ENCODE measurements around the gene ELF5.

Gene ELF5

GRCh38 chr11:34488855-34489557 lies 24.6 kb downstream of the ELF5 start:
- TF ChIP-seq, protein P1, sequence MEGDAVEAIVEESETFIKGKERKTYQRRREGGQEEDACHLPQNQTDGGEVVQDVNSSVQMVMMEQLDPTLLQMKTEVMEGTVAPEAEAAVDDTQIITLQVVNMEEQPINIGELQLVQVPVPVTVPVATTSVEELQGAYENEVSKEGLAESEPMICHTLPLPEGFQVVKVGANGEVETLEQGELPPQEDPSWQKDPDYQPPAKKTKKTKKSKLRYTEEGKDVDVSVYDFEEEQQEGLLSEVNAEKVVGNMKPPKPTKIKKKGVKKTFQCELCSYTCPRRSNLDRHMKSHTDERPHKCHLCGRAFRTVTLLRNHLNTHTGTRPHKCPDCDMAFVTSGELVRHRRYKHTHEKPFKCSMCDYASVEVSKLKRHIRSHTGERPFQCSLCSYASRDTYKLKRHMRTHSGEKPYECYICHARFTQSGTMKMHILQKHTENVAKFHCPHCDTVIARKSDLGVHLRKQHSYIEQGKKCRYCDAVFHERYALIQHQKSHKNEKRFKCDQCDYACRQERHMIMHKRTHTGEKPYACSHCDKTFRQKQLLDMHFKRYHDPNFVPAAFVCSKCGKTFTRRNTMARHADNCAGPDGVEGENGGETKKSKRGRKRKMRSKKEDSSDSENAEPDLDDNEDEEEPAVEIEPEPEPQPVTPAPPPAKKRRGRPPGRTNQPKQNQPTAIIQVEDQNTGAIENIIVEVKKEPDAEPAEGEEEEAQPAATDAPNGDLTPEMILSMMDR (IDR thresholded peaks at IDR 0.05; ENCODE audit: insufficient read depth, low read depth, low read length, missing control alignments), result no peak
- DNase-seq (ENCODE audit: low read depth), result no peak
- H3K4me3 ChIP-seq (ENCODE audit: low read length), result no peak overlapping the region

DNA sequence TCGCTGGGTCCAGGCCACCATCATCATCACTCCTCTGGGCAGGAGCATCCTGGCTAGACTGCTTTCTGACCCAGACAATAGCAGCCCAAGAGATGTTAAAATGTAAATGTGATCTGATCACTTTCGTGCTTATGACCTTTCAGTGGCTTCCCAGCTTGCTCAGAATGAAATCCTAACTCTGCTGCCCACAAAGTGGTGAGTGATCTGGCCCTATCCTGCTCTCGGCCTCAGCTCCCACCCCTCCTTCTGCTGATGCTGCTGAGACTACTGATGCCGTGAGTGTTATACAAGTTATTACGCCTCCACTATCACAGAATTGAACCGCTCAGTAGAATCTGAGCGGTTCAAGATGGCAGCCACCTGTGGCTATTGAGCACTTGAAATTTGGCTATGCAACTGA lies 26.2 kb downstream of the ELF5 start:
- no peak overlapping the region for H3K4me3 ChIP-seq (ENCODE audit: low read length)
- TF ChIP-seq, protein P1 (IDR thresholded peaks at IDR 0.05; ENCODE audit: insufficient read depth, low read depth, low read length, missing control alignments), result no peak
- DNase-seq (ENCODE audit: low read depth), result no peak

DNA sequence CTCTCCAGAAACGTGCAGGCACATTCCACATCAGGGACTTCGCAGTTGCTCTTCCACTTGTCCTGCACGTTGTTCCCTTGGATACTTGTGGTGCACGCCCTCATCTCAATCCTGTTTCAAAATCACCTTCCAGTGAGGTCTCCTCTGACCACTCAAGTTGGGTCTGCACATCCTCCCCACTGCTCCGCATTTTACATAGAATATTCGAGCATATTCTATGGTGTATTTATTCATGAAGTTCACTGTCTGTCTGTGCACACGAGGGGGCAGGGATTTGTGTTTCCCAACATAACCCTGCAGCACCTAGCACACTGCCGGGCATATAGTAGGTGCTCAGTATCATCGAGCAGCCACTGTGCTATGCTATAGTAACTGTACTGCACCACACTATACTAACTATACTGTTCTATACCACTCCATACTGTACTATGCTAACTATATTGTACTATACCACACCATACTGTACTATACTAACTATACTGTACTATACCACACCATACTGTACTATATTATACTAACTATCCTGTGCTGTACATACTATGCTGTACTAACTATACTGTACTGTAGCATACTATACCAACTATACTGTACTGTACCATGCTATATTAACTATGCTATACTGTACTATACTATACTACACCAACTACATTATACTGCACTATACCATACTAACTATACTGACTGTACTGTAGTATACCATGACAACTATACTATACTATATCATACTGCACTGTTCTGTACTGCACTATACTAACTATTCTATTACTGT lies 30.3 kb downstream of the ELF5 start:
- TF ChIP-seq, protein P1 (IDR thresholded peaks at IDR 0.05; ENCODE audit: insufficient read depth, low read depth, low read length, missing control alignments), result no peak
- no peak for DNase-seq (ENCODE audit: low read depth)
- H3K4me3 ChIP-seq (ENCODE audit: low read length), result no peak overlapping the region

- peak; percentile 87 for DNase-seq (ENCODE audit: low read depth)
- H3K4me3 ChIP-seq (ENCODE audit: low read length), result no peak overlapping the region
- TF ChIP-seq, protein P1 (IDR thresholded peaks at IDR 0.05; ENCODE audit: insufficient read depth, low read depth, low read length, missing control alignments), result no peak
Measured at GRCh38 chr11:34481307-34481706, 32.3 kb downstream of the ELF5 start.

DNA sequence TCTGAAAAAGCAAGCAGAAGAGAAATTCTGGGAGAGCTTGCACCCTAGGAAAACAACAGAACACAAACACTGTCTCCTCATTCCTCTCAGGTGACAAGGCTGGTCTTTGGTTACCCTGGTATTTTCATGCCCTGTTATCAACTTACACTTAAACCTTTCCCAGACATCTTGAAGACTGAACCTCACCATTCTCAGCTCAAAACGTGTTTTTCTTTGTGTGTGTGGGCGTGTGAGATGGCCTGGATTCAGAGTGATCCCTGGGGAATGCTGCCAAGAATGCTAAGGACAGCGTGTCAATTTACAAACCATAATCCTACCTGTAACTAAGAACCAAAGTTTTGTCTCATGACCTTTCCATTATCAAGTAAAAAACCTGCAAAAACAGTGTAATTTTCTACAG lies 33.3 kb downstream of the ELF5 start:
- no peak overlapping the region for H3K4me3 ChIP-seq (ENCODE audit: low read length)
- DNase-seq (ENCODE audit: low read depth), result peak; percentile 49
- TF ChIP-seq, protein P1 (IDR thresholded peaks at IDR 0.05; ENCODE audit: insufficient read depth, low read depth, low read length, missing control alignments), result no peak

DNA sequence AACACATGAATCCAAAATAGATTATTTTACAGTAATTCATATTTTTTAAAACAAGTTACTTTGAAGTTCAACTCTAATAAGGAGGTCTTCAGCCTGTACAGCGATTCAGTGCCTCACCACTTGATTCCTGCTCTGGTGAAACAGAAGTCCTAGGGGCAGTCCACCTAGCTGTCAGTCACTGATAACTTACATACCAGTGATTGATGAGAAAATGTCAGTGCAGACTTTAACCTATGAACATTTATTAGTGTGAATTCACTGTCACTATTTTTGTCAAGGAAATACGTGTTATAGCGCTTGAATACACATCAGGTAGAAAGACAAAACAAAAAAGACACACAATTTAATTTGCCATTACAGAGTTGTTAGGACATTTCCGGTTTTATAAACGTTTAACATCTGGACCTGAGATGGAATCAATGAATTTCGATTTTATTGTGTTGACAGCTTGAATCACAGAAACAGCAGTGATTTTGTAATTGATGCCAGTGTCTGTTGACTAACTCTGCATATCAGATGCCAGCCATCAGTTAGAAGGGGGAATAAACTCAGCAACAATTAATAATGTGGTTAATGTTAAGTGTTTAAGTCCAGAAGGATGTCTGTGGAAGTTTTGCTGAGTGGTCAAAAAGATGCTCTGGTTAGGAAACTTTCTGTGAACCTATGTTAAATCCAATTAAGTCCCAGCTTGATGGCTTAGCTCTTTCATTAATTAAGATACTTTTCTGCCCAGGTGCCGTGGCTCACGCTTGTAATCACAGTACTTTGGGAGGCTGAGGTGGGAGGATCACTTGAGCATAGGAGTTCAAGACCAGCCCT lies 34.5 kb downstream of the ELF5 start:
- DNase-seq (ENCODE audit: low read depth), result no peak
- TF ChIP-seq, protein P1 (IDR thresholded peaks at IDR 0.05; ENCODE audit: insufficient read depth, low read depth, low read length, missing control alignments), result no peak
- H3K4me3 ChIP-seq (ENCODE audit: low read length), result no peak overlapping the region

Data from epithelial cell of esophagus (primary cell).